ENCODE results near the gene NCKAP5. TPM values are rescaled to one million over a fixed set of nuclear protein-coding genes. Genes with fewer than 3 reads are reported as not detected.
A peak's percentile ranks its signal among the peaks of the same experiment; 100 is the strongest.

Gene NCKAP5
- polyA plus RNA-seq, 2 of the 4 experiments (the other 2 are of a cell fraction), result 3.0 to 4.1 TPM

DNA sequence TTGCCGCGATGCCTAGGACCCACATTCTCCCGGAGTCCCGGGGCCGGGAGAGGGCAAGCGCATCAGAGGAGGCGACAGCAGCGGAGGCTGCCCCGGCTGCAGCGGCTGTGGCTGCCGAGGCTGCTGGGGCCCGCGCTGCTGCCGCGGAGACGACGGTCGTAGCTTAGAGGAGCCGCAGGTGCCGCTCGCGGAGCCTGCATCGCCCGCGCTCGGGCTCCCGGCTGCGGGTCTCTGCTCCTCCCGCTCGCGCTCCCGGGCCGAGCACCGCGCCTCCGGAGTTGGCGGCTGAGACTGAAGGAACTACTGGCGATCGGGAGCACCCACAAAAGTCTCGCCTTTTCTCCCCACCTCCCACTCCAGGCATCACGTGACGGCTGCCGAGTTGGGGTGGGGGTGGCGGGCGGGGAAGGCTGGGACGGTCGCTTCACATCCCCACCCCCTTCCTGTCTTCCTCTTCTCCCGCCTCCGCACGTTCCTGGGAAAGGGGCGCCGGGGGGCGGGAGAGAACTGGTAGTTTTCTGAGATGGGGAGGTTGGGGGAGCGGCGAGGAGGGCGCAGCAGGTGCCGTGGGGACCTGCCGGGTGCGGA lies 898.3 kb downstream of the NCKAP5 start, which contains the start of gene LYPD1:
LYPD1 (minus strand) TSS at position 298 of the 588 bp plus-strand sequence; CDS start at position 25, 273 bp downstream.
- TF ChIP-seq, protein P1, sequence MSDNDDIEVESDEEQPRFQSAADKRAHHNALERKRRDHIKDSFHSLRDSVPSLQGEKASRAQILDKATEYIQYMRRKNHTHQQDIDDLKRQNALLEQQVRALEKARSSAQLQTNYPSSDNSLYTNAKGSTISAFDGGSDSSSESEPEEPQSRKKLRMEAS (IDR thresholded peaks at IDR 0.05), result peak; percentile 25; the same call in 1 of the 2 replicates
- TF ChIP-seq FOSL2 (IDR thresholded peaks at IDR 0.05) (no peak), FOSL2 (CRISPR knock-in tag; IDR thresholded peaks at IDR 0.05) (no peak), HDAC2 (IDR thresholded peaks at IDR 0.05) (0 out of 2 replicates have a peak, but pooled peaks have one; percentile 8)
- TF ChIP-seq, protein P2, sequence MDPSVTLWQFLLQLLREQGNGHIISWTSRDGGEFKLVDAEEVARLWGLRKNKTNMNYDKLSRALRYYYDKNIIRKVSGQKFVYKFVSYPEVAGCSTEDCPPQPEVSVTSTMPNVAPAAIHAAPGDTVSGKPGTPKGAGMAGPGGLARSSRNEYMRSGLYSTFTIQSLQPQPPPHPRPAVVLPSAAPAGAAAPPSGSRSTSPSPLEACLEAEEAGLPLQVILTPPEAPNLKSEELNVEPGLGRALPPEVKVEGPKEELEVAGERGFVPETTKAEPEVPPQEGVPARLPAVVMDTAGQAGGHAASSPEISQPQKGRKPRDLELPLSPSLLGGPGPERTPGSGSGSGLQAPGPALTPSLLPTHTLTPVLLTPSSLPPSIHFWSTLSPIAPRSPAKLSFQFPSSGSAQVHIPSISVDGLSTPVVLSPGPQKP (IDR thresholded peaks at IDR 0.05; ENCODE audit: low read depth, low read length), result no peak
- TF ChIP-seq, protein P3, sequence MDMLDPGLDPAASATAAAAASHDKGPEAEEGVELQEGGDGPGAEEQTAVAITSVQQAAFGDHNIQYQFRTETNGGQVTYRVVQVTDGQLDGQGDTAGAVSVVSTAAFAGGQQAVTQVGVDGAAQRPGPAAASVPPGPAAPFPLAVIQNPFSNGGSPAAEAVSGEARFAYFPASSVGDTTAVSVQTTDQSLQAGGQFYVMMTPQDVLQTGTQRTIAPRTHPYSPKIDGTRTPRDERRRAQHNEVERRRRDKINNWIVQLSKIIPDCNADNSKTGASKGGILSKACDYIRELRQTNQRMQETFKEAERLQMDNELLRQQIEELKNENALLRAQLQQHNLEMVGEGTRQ (IDR thresholded peaks at IDR 0.05), result peak; percentile 78
- Histone ChIP-seq H3K27ac (peak within 1 kb of the TSS; percentile 63 to 86), H3K9me3 (no peaks in the 10 kb centered on the region), H3K4me2 (peak within 1 kb of the TSS; percentile 99), H3K4me1 (peaks cover 13% of the 10 kb centered on the region), H3K4me3 (peak within 1 kb of the TSS; percentile 60)
- ATAC-seq, result peak; percentile 58 to 73
- WGBS (ENCODE audit: missing lambda C conversion rate), result 1% methylated on average over 14 of the region's 59 CpGs
- ChIA-PET CTCF (interaction anchor here (0.6 to 2.4 kb wide), 7 partner anchors 10 to 1174 kb away, joined by 3 to 8 read pairs (median 3); no protein-coding TSS in a partner anchor), POLR2A (interaction anchor here (0.7 to 1.0 kb wide), 2 partner anchors 439 to 1174 kb away, joined by 3 to 4 read pairs; no protein-coding TSS in a partner anchor)
- FAIRE-seq, result no peak
- DNase-seq (ENCODE audit: low read depth in 1 of 2, low spot score in 1 of 2), result peak; percentile 9 to 23

- WGBS (ENCODE audit: missing lambda C conversion rate), result 13% methylated on average over 39 of the region's 80 CpGs
- peaks cover 13% of the 10 kb centered on the region for H3K4me1 ChIP-seq
- ChIA-PET POLR2A (interaction anchor here (0.7 to 1.0 kb wide), 2 partner anchors 440 to 1175 kb away, joined by 3 to 4 read pairs; no protein-coding TSS in a partner anchor), CTCF (interaction anchor here (0.6 to 2.4 kb wide), 11 partner anchors 9 to 1175 kb away, joined by 3 to 8 read pairs (median 4); no protein-coding TSS in a partner anchor)
- DNase-seq (ENCODE audit: low read depth in 1 of 2, low spot score in 1 of 2), result peak in 1 of 2 experiments; percentile 30
- no peak for FAIRE-seq
- peak overlapping the region; percentile 60 for H3K4me3 ChIP-seq
- peak overlapping the region; percentile 63 to 86; a peak in 5 of 6 replicates for H3K27ac ChIP-seq
- no peaks in the 10 kb centered on the region for H3K9me3 ChIP-seq
- TF ChIP-seq HDAC2 (IDR thresholded peaks at IDR 0.05) (0 out of 2 replicates have a peak, but pooled peaks have one; percentile 16), RAD21 (conservative IDR thresholded peaks at IDR 0.05 in 1 of 2, IDR thresholded peaks at IDR 0.05 in 1 of 2) (peak in 1 of 2 experiments; percentile 26; a peak in 2 of 5 replicates), RNF2 (IDR thresholded peaks at IDR 0.05; ENCODE audit: borderline replicate concordance, low read depth) (0 out of 2 replicates have a peak, but pooled peaks have one; percentile 35), NPAS2 (CRISPR knock-in tag; IDR thresholded peaks at IDR 0.05; ENCODE audit: borderline replicate concordance) (no peak)
- TF ChIP-seq, protein P4, sequence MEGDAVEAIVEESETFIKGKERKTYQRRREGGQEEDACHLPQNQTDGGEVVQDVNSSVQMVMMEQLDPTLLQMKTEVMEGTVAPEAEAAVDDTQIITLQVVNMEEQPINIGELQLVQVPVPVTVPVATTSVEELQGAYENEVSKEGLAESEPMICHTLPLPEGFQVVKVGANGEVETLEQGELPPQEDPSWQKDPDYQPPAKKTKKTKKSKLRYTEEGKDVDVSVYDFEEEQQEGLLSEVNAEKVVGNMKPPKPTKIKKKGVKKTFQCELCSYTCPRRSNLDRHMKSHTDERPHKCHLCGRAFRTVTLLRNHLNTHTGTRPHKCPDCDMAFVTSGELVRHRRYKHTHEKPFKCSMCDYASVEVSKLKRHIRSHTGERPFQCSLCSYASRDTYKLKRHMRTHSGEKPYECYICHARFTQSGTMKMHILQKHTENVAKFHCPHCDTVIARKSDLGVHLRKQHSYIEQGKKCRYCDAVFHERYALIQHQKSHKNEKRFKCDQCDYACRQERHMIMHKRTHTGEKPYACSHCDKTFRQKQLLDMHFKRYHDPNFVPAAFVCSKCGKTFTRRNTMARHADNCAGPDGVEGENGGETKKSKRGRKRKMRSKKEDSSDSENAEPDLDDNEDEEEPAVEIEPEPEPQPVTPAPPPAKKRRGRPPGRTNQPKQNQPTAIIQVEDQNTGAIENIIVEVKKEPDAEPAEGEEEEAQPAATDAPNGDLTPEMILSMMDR (IDR thresholded peaks at IDR 0.05), result peak; percentile 21; the same call in 1 of the 3 replicates
- ATAC-seq, result peak; percentile 25 to 56
- H3K4me2 ChIP-seq, result peak overlapping the region; percentile 99
These were observed 899.0 kb downstream of the NCKAP5 start for GRCh38 chr2:132668987-132669907.

GRCh38 chr2:132668189-132668823 lies 900.0 kb downstream of the NCKAP5 start:
- whole genome bisulfite sequencing (ENCODE audit: missing lambda C conversion rate), result 42% methylated on average over 12 of the region's 25 CpGs
- H3K4me3 ChIP-seq, result peak overlapping the region; percentile 60
- peak overlapping the region in 1 of 2 experiments; percentile 86; a peak in 2 of 6 replicates for H3K27ac ChIP-seq
- ATAC-seq (peak in 1 of 2 experiments; percentile 46; a peak in 3 of 6 replicates), FAIRE-seq (no peak), DNase-seq (ENCODE audit: low read depth in 1 of 2, low spot score in 1 of 2) (peak; percentile 16 to 21)
- ChIA-PET CTCF (interaction anchor here (0.8 to 2.4 kb wide), 8 partner anchors 8 to 1176 kb away, joined by 3 to 8 read pairs (median 5); no protein-coding TSS in a partner anchor), POLR2A (no interaction called here)
- TF ChIP-seq SMC3 (IDR thresholded peaks at IDR 0.05) (peak; percentile 35; the same call in 2 of the 3 replicates), CHD2 (IDR thresholded peaks at IDR 0.05; ENCODE audit: low read length, partially characterized antibody) (no peak), JUN (IDR thresholded peaks at IDR 0.05) (no peak), RAD21 (conservative IDR thresholded peaks at IDR 0.05 in 1 of 2, IDR thresholded peaks at IDR 0.05 in 1 of 2) (peak; percentile 6 to 33; a peak in 1 of 5 replicates), HES2 (IDR thresholded peaks at IDR 0.05) (no peak), EP300 (IDR thresholded peaks at IDR 0.05) (no peak)
- TF ChIP-seq, protein P4 (IDR thresholded peaks at IDR 0.05), result peak; percentile 20; the same call in 2 of the 3 replicates
- TF ChIP-seq, protein P3 (IDR thresholded peaks at IDR 0.05), result no peak
- peaks cover 13% of the 10 kb centered on the region for H3K4me1 ChIP-seq
- H3K9me3 ChIP-seq, result no peaks in the 10 kb centered on the region
- peak overlapping the region; percentile 99 for H3K4me2 ChIP-seq

Data from A549 (cell line).